Kidney (tissue), 14 donors: ENCODE results near the gene MAD1L1. TPM values are rescaled to one million over a fixed set of nuclear protein-coding genes. Genes with fewer than 3 reads are reported as not detected.
A peak's percentile ranks its signal among the peaks of the same experiment; 100 is the strongest.

Source experiments
- DNase-seq, 5 donors: peaks; one replicate each; pipeline ENCODE4 v3.0.0-alpha.2; 2013 to 2020
- FAIRE-seq: peaks from 2 replicates; lab custom pipeline; 2012; peaks lifted over from hg19 to GRCh38; lab: Jason Lieb, UNC
- H3K27ac ChIP-seq, 2 donors: one replicate each; pipeline ENCODE4 v1.7.0; 2013; ENCODE audit warnings: low read depth in 2 of 2, low read length in 2 of 2, inconsistent platforms in 1 of 2
- H3K27me3 ChIP-seq: one replicate; pipeline ENCODE4 v1.7.1; 2013; ENCODE audit warnings: low read length, inconsistent platforms; ENCODE audit not compliant: control insufficient read depth, insufficient read depth
- H3K36me3 ChIP-seq, 3 donors: one replicate each; pipeline versions ENCODE4 v1.7.0 to v1.7.1; 2013; ENCODE audit warnings: low read length in 3 of 3, control low read depth in 1 of 3, inconsistent platforms in 1 of 3; ENCODE audit not compliant: insufficient read depth in 3 of 3, control insufficient read depth in 2 of 3
- H3K4me1 ChIP-seq, 3 donors: one replicate each; pipeline versions ENCODE4 v1.7.0 to v1.7.1; 2013; ENCODE audit warnings: low read length in 3 of 3, inconsistent platforms in 1 of 3, low read depth in 1 of 3; ENCODE audit not compliant: control insufficient read depth in 2 of 3, insufficient read depth in 2 of 3
- H3K4me3 ChIP-seq, 3 donors: one replicate each; pipeline versions ENCODE4 v1.7.0 to v1.8.1; 2013; ENCODE audit warnings: low read length in 3 of 3, control low read depth in 1 of 3, inconsistent platforms in 1 of 3
- H3K9ac ChIP-seq, 3 donors: one replicate each; pipeline versions ENCODE4 v1.7.0 to v1.7.1; 2013; ENCODE audit warnings: low read length in 3 of 3, control low read depth in 1 of 3, inconsistent platforms in 1 of 3
- H3K9me3 ChIP-seq, 3 donors: one replicate each; pipeline versions ENCODE4 v1.7.0 to v1.7.1; 2013; ENCODE audit warnings: low read length in 3 of 3, control low read depth in 1 of 3, inconsistent platforms in 1 of 3; ENCODE audit not compliant: control insufficient read depth in 2 of 3, insufficient read depth in 1 of 3
- intact Hi-C: fragments of 100-400 bp; cut with DNase I; formaldehyde crosslinking; loops from one replicate; pipeline ENCODE4 v1.11.1; 2022
- polyA plus RNA-seq: library from polyadenylated mRNA; stranded (reverse); fragments of 350-450 nt; fragmentation: Illumina TruSeq; extraction: RNeasy Lipid Tissue Mini Kit (QIAGEN cat#74804); gene quantifications from one replicate; pipeline ENCODE4 v1.2.3, GENCODE V29; 2014; ENCODE audit warnings: low read depth, low replicate concordance; ENCODE audit not compliant: insufficient read depth
- total RNA-seq: library from RNA; stranded (reverse); fragmentation: NEBNext Ultra II Directional; extraction: Animal tissue kit (Norgen Biotek cat#: 25700); gene quantifications from one replicate; pipeline ENCODE4 v1.2.1, GENCODE V29; 2021
- TF ChIP-seq, protein P1 (sequence below): IDR thresholded peaks from 3 replicates; pipeline ENCODE4 v1.5.1; 2012; ENCODE audit warnings: mild to moderate bottlenecking, moderate library complexity, borderline replicate concordance; ENCODE audit not compliant: insufficient read depth; ENCODE audit errors: extremely low read depth
- donor health status: control.
- donor health status: control.
- donor health status: control.
- donor health status: control.
- donor health status: control.
- donor health status: DM: yes; HTN: yes; CAD: no.
- donor health status: Normal renal cell carcinoma (clear cell type).

The MAD1L1 gene
- total and polyA plus RNA-seq, 2 donors from 2014 or later, result 33.2 to 45.2 TPM

GRCh38 chr7:2069472-2069860, 163.3 kb downstream of the MAD1L1 start:
- no peaks in the 10 kb centered on the region for H3K27me3 ChIP-seq
- peaks cover 0 to 4% (median 0%) of the 10 kb centered on the region in 3 donors for H3K36me3 ChIP-seq
- no peak overlapping the region for H3K27ac ChIP-seq
- H3K9me3 ChIP-seq, result no peaks in the 10 kb centered on the region
- H3K4me3 ChIP-seq, result no peak overlapping the region
- intact Hi-C loops, result no loop called here
- DNase-seq (peak in 2 of 5 donors; percentile 48 to 53), FAIRE-seq (no peak)
- H3K9ac ChIP-seq, result no peak overlapping the region
- no peaks in the 10 kb centered on the region for H3K4me1 ChIP-seq
- TF ChIP-seq, protein P1, sequence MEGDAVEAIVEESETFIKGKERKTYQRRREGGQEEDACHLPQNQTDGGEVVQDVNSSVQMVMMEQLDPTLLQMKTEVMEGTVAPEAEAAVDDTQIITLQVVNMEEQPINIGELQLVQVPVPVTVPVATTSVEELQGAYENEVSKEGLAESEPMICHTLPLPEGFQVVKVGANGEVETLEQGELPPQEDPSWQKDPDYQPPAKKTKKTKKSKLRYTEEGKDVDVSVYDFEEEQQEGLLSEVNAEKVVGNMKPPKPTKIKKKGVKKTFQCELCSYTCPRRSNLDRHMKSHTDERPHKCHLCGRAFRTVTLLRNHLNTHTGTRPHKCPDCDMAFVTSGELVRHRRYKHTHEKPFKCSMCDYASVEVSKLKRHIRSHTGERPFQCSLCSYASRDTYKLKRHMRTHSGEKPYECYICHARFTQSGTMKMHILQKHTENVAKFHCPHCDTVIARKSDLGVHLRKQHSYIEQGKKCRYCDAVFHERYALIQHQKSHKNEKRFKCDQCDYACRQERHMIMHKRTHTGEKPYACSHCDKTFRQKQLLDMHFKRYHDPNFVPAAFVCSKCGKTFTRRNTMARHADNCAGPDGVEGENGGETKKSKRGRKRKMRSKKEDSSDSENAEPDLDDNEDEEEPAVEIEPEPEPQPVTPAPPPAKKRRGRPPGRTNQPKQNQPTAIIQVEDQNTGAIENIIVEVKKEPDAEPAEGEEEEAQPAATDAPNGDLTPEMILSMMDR, result no peak

DNA sequence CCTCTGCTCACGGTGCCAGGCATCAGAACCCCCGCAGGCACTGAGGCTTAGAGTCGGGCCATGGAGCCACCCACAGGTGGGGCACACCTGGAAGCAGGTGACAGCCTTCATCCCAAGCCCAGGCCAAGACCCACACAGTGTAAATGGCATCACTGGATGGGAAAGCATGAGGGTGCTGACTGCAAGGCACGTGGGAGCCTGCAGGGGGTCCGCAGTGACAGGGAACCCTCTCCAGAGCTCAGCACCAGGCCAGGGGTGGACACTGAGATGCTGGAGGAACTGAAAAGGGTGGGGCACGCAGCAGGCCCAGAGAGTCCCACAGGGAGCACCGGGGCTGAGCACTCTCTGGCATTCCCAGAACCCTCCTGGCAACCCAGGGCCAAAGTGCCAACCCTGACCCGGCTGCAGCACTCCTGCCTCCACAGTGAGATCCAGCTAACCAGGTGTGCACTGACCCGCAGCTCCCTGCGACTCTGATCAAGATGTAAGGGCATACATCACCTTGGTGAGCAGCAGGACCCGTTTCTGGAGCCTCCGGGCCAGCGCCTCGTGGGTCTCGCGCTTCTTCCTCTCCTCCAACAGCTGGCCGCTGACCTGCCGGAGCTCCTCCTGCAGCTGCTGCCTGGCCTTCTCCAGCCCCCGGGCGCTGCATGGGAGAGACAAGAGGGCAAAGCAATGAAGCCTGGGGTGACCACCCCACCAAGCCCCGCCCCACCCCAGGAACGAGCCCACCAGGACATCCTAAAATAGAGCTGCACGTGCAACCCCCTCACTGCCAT, 163.9 kb downstream of the MAD1L1 start:
- H3K4me3 ChIP-seq, result no peak overlapping the region
- H3K9ac ChIP-seq, result no peak overlapping the region
- H3K4me1 ChIP-seq, result no peaks in the 10 kb centered on the region
- H3K27me3 ChIP-seq, result no peaks in the 10 kb centered on the region
- intact Hi-C loops, result no loop called here
- TF ChIP-seq, protein P1, result no peak
- no peaks in the 10 kb centered on the region for H3K9me3 ChIP-seq
- no peak overlapping the region for H3K27ac ChIP-seq
- peaks cover 0 to 4% (median 0%) of the 10 kb centered on the region in 3 donors for H3K36me3 ChIP-seq
- FAIRE-seq, result no peak
- no peak for DNase-seq

GRCh38 chr7:2066251-2066919, 166.4 kb downstream of the MAD1L1 start:
- FAIRE-seq (no peak), DNase-seq (peak in 3 of 5 donors; percentile 50 to 58 (median 54))
- TF ChIP-seq, protein P1, result no peak
- Histone ChIP-seq H3K27me3 (no peaks in the 10 kb centered on the region), H3K9ac (no peak overlapping the region), H3K27ac (no peak overlapping the region), H3K4me1 (peaks cover 0 to 4% (median 2%) of the 10 kb centered on the region in 3 donors), H3K36me3 (peaks cover 0 to 4% (median 0%) of the 10 kb centered on the region in 3 donors), H3K9me3 (no peaks in the 10 kb centered on the region), H3K4me3 (no peak overlapping the region)
- intact Hi-C loops, result no loop called here
